Upper lobe of left lung (tissue), 4 donors: ENCODE measurements around the gene RPL37A.

ENCODE experiments used
- CTCF ChIP-seq, 6 experiments: fragments of 450-650 bp in 4 of 6; fragments of 200-600 bp in 2 of 6; sonication (generic) in 2 of 6; IDR thresholded peaks; one replicate each; pipeline ENCODE4 v1.5.1; 2016 to 2019; ENCODE audit warnings: antibody characterized with exemption in 6 of 6
- EP300 ChIP-seq, 4 donors: sonication (generic); formaldehyde crosslinking; IDR thresholded peaks; one replicate each; pipeline ENCODE4 v1.5.1; 2017; ENCODE audit warnings: antibody characterized with exemption in 4 of 4, control low read depth in 2 of 4
- POLR2AphosphoS5 ChIP-seq, 2 donors: sonication (generic); formaldehyde crosslinking; IDR thresholded peaks; one replicate each; pipeline ENCODE4 v1.5.1; 2017; ENCODE audit warnings: antibody characterized with exemption in 2 of 2

GRCh38 chr2:216507220-216508160, 8.8 kb downstream of the RPL37A start:
- TF ChIP-seq CTCF (IDR thresholded peaks at IDR 0.05) (no peak), EP300 (IDR thresholded peaks at IDR 0.05) (no peak), POLR2AphosphoS5 (IDR thresholded peaks at IDR 0.05) (no peak)
